Activated CD4-positive, alpha-beta T cell treated with anti-CD3 and anti-CD28 coated beads, Interleukin-2, amount 10 ng/mL, durations not matched to agents 7 days and 5 days (primary cell): Measurements from ENCODE around the gene NR5A2. TPM values are rescaled to one million over a fixed set of nuclear protein-coding genes. Genes with fewer than 3 reads are reported as not detected.

Experiments
- CTCF ChIA-PET: fragments of 350-600 bp; sonication (Branson Sonifier 250); formaldehyde crosslinking; loops from one replicate; lab custom pipeline; 2021; ENCODE audit warnings: antibody characterized with exemption; lab: Charles Lee
- POLR2A ChIA-PET: fragments of 350-600 bp; sonication (Branson Sonifier 250); formaldehyde crosslinking; loops from one replicate; lab custom pipeline; 2021; ENCODE audit warnings: antibody characterized with exemption; lab: Charles Lee
- DNase-seq: peaks from one replicate; pipeline ENCODE4 v3.0.0-alpha.2; 2020
- H3K27ac Mint-ChIP-seq: one replicate; pipeline ENCODE4 v1.8.0; 2021; ENCODE audit warnings: mild to moderate bottlenecking, moderate library complexity, mixed read lengths
- H3K27me3 Mint-ChIP-seq: one replicate; pipeline ENCODE4 v1.8.0; 2021; ENCODE audit warnings: mixed read lengths
- H3K36me3 Mint-ChIP-seq: one replicate; pipeline ENCODE4 v1.8.0; 2021; ENCODE audit warnings: low read depth, mixed read lengths
- H3K4me1 Mint-ChIP-seq: one replicate; pipeline ENCODE4 v1.8.0; 2021; ENCODE audit warnings: mixed read lengths
- H3K4me3 Mint-ChIP-seq: one replicate; pipeline ENCODE4 v1.8.0; 2021; ENCODE audit warnings: mild to moderate bottlenecking, moderate library complexity, mixed read lengths
- H3K9me3 Mint-ChIP-seq: one replicate; pipeline ENCODE4 v1.8.0; 2021; ENCODE audit warnings: mixed read lengths
- total RNA-seq, 2 experiments: library from RNA; stranded (reverse); gene quantifications; one replicate each; pipeline ENCODE4 v1.2.3, GENCODE V29; 2021

Gene NR5A2
- total RNA-seq, 2 experiments from 2014 or later = not detected

DNA sequence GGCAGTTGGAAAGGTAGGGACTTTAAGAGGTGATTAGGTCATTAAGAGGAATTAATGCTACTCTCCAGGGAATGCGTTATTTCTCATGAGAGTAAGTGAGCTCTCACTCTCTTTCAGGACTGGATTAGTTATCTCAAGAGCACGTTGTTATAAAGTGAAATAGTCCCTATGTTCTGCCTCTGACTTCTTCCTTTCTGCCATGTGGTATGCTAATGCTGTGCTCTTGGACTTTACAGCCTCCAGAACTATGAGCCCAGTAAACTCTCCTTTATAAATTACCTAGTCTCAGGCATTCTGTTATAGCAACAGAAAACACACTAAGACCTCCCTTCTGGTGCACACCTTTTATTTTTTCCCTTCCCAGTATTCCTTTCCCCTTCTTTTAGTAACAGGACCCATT lies 187.8 kb downstream of the NR5A2 start:
- Mint-ChIP-seq H3K27ac (no peak overlapping the region), H3K36me3 (no peaks in the 10 kb centered on the region), H3K4me3 (no peak overlapping the region), H3K4me1 (peaks cover 12% of the 10 kb centered on the region), H3K27me3 (peaks cover 2% of the 10 kb centered on the region), H3K9me3 (peaks cover 2% of the 10 kb centered on the region)
- ChIA-PET CTCF (interaction anchor here (0.9 kb wide), 1 partner anchor 13 kb away, joined by 3 read pairs; no protein-coding TSS in a partner anchor), POLR2A (no interaction called here)
- DNase-seq = no peak

- peaks cover 17% of the 10 kb centered on the region for H3K4me1 Mint-ChIP-seq
- H3K27ac Mint-ChIP-seq = no peak overlapping the region
- no peak for DNase-seq
- ChIA-PET CTCF (no interaction called here), POLR2A (no interaction called here)
- peaks cover 2% of the 10 kb centered on the region for H3K27me3 Mint-ChIP-seq
- no peak overlapping the region for H3K4me3 Mint-ChIP-seq
- no peaks in the 10 kb centered on the region for H3K36me3 Mint-ChIP-seq
- H3K9me3 Mint-ChIP-seq = peaks cover 2% of the 10 kb centered on the region
These were observed 190.2 kb downstream of the NR5A2 start for GRCh38 chr1:200217703-200218102.

DNA sequence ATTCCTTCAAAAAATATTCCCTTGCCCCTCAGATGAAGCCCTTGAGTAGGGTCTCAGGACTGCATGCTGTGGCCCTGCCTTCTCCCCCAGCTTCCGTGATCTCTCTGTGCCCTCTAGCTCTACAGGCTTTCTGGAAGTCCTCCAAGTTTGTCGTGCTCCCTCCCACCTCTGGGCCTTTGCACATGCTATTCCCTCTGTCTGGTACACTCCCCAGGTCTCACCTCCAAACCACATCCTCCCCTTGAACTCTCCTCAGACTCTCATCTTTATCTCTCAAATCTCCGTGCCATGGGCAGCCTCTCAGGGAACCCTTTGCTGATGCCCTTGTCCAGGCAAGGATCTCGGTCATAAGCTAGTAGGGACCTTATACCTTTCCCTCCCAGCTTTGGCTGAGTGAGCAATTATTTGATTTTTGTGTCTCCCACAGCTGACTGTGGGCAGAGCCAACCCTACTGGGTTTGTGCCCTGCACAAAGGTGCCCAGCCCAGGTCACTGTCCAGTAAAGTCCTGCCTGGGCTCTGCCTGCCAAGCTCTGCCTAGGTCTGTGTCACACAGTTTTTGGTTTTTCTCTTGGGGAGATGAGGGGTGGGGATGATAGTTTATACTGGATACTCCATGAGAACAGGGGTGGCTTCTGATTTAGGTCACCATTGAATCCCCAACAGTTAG lies 194.2 kb downstream of the NR5A2 start:
- CTCF ChIA-PET = no interaction called here
- POLR2A ChIA-PET = no interaction called here
- Mint-ChIP-seq H3K9me3 (no peaks in the 10 kb centered on the region), H3K27me3 (no peaks in the 10 kb centered on the region), H3K27ac (no peak overlapping the region), H3K4me3 (no peak overlapping the region), H3K4me1 (peaks cover 30% of the 10 kb centered on the region), H3K36me3 (no peaks in the 10 kb centered on the region)
- DNase-seq = no peak

- no peaks in the 10 kb centered on the region for H3K27me3 Mint-ChIP-seq
- CTCF ChIA-PET = no interaction called here
These were observed 195.7 kb downstream of the NR5A2 start for GRCh38 chr1:200223207-200223606.

GRCh38 chr1:200223613-200224012 lies 196.1 kb downstream of the NR5A2 start:
- ChIA-PET CTCF (no interaction called here), POLR2A (no interaction called here)
- Mint-ChIP-seq H3K9me3 (no peaks in the 10 kb centered on the region), H3K27ac (no peak overlapping the region), H3K27me3 (no peaks in the 10 kb centered on the region), H3K4me3 (no peak overlapping the region), H3K4me1 (peaks cover 23% of the 10 kb centered on the region), H3K36me3 (no peaks in the 10 kb centered on the region)
- no peak for DNase-seq

More at GRCh38 chr1:200223207-200223606, 195.7 kb downstream of the NR5A2 start:
- Mint-ChIP-seq H3K4me1 (peaks cover 24% of the 10 kb centered on the region), H3K9me3 (no peaks in the 10 kb centered on the region), H3K36me3 (no peaks in the 10 kb centered on the region), H3K4me3 (no peak overlapping the region), H3K27ac (no peak overlapping the region)
- POLR2A ChIA-PET = no interaction called here
- DNase-seq = no peak

- DNase-seq = no peak
- POLR2A ChIA-PET = no interaction called here
- Mint-ChIP-seq H3K27ac (no peak overlapping the region), H3K9me3 (no peaks in the 10 kb centered on the region), H3K27me3 (no peaks in the 10 kb centered on the region), H3K36me3 (no peaks in the 10 kb centered on the region), H3K4me1 (peaks cover 21% of the 10 kb centered on the region), H3K4me3 (no peak overlapping the region)
- CTCF ChIA-PET = no interaction called here
These were observed 196.8 kb downstream of the NR5A2 start for GRCh38 chr1:200224315-200224714.

DNA sequence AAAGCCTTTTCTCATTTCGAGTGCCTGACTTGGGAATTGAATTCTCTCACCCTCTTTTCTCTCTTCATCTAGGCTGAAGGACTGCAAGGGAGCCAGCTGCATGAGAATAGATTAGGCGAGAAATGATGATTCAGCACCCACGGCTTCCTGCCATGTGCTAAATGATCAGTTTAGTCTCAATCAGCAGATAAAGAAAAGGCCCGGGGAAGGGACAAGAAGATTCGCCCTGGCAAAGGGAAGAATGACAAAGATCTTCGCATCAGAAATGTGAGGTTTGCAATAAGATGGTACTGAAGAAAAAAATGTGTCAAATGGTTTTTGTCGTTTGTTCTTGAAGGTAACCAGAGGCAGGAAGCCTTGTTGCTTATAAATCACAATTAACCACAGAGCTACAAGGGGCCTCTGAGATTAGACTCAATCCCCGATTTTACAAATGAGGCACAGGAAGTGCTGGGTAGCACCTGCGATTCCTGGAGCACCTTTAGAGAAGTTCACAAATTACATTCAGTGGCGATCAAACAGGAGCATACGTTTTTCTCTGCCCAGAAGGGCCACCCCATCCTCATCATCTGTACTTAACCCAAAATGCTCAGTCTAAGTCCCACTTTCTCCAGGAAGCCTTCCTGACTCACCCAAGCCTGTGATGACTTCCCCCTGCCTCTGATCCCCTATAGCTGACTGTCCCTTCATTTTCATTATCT lies 198.9 kb downstream of the NR5A2 start:
- no peaks in the 10 kb centered on the region for H3K9me3 Mint-ChIP-seq
- H3K27me3 Mint-ChIP-seq = peaks cover 3% of the 10 kb centered on the region
- no peaks in the 10 kb centered on the region for H3K36me3 Mint-ChIP-seq
- DNase-seq = no peak
- ChIA-PET POLR2A (no interaction called here), CTCF (interaction anchor here (1.0 to 1.6 kb wide), 3 partner anchors 8 to 24 kb away, joined by 3 to 6 read pairs (median 4); no protein-coding TSS in a partner anchor)
- H3K4me3 Mint-ChIP-seq = no peak overlapping the region
- H3K27ac Mint-ChIP-seq = no peak overlapping the region
- H3K4me1 Mint-ChIP-seq = peaks cover 19% of the 10 kb centered on the region

- H3K4me3 Mint-ChIP-seq = no peak overlapping the region
- peaks cover 4% of the 10 kb centered on the region for H3K27me3 Mint-ChIP-seq
- H3K4me1 Mint-ChIP-seq = peaks cover 16% of the 10 kb centered on the region
- H3K36me3 Mint-ChIP-seq = no peaks in the 10 kb centered on the region
- ChIA-PET CTCF (interaction anchor here (1.6 kb wide), 1 partner anchor 8 kb away, joined by 4 read pairs; no protein-coding TSS in a partner anchor), POLR2A (no interaction called here)
- DNase-seq = no peak
- H3K9me3 Mint-ChIP-seq = no peaks in the 10 kb centered on the region
- H3K27ac Mint-ChIP-seq = no peak overlapping the region
These were observed 199.4 kb downstream of the NR5A2 start for GRCh38 chr1:200226969-200227303.
